Neuronal stem cell (in vitro differentiated cells): ENCODE measurements around the gene CKS1B.

Experiments
- DNase-seq: peaks from one replicate; pipeline ENCODE4 v3.0.0-alpha.2; 2013; ENCODE audit warnings: low spot score
- H2AFZ ChIP-seq: one replicate; pipeline ENCODE4 v1.6.1; 2013; ENCODE audit warnings: mild to moderate bottlenecking, low read length, inconsistent platforms
- H2AK5ac ChIP-seq: 2 replicates; pipeline ENCODE4 v1.6.1; 2013; ENCODE audit warnings: low read depth, mild to moderate bottlenecking, inconsistent platforms, low read length, moderate library complexity, mixed read lengths
- H2BK120ac ChIP-seq: 2 replicates; pipeline ENCODE4 v1.6.1; 2013; ENCODE audit warnings: low read depth, mild to moderate bottlenecking, inconsistent platforms, low read length, moderate library complexity, mixed read lengths
- H2BK12ac ChIP-seq: one replicate; pipeline ENCODE4 v1.6.1; 2013; ENCODE audit warnings: low read length, inconsistent platforms
- H2BK15ac ChIP-seq: 2 replicates; pipeline ENCODE4 v1.6.1; 2013; ENCODE audit warnings: mild to moderate bottlenecking, low read length, inconsistent platforms, mixed read lengths
- H2BK5ac ChIP-seq: one replicate; pipeline ENCODE4 v1.6.1; 2013; ENCODE audit warnings: inconsistent platforms, mild to moderate bottlenecking, low read length, moderate library complexity
- H3K14ac ChIP-seq: one replicate; pipeline ENCODE4 v1.6.1; 2013; ENCODE audit warnings: low read length, inconsistent platforms
- H3K18ac ChIP-seq: 2 replicates; pipeline ENCODE4 v1.6.1; 2013; ENCODE audit warnings: low read length, inconsistent platforms
- H3K23ac ChIP-seq: 2 replicates; pipeline ENCODE4 v1.6.1; 2013; ENCODE audit warnings: low read depth, mild to moderate bottlenecking, mixed read lengths, low read length, inconsistent platforms; ENCODE audit not compliant: poor library complexity
- H3K27ac ChIP-seq: replicated peaks from 3 replicates; pipeline ENCODE4 v1.5.1; 2013; ENCODE audit warnings: low read length, inconsistent platforms
- H3K27me3 ChIP-seq, 3 experiments: 2 replicates each; pipeline ENCODE4 v1.6.1; 2013; ENCODE audit warnings: low read length in 3 of 3, mild to moderate bottlenecking in 2 of 3, inconsistent platforms in 1 of 3, low read depth in 1 of 3, mixed read lengths in 1 of 3, moderate library complexity in 1 of 3; ENCODE audit not compliant: control insufficient read depth in 3 of 3, insufficient read depth in 3 of 3
- H3K36me3 ChIP-seq, 2 donors: replicated peaks in 1 of 2; 2 replicates each; pipeline ENCODE4 v1.6.1; 2013; ENCODE audit warnings: low read length in 2 of 2; ENCODE audit not compliant: control insufficient read depth in 2 of 2, insufficient read depth in 2 of 2
- H3K4ac ChIP-seq: 2 replicates; pipeline ENCODE4 v1.6.1; 2013; ENCODE audit warnings: inconsistent platforms, mild to moderate bottlenecking, low read length, moderate library complexity
- H3K4me1 ChIP-seq, 2 donors: 1 replicate in 1 of 2; 2 replicates in 1 of 2; pipeline ENCODE4 v1.6.1; 2013; ENCODE audit warnings: low read length in 2 of 2, low read depth in 1 of 2; ENCODE audit not compliant: control insufficient read depth in 2 of 2, insufficient read depth in 1 of 2
- H3K4me2 ChIP-seq: one replicate; pipeline ENCODE4 v1.6.1; 2013; ENCODE audit warnings: mild to moderate bottlenecking, low read length, inconsistent platforms; ENCODE audit not compliant: insufficient read depth, poor library complexity, severe bottlenecking
- H3K4me3 ChIP-seq, 2 donors: 2 replicates each; pipeline ENCODE4 v1.5.1; 2013; ENCODE audit warnings: low read length in 2 of 2, mild to moderate bottlenecking in 2 of 2, inconsistent platforms in 1 of 2, moderate library complexity in 1 of 2
- H3K79me1 ChIP-seq: one replicate; pipeline ENCODE4 v1.6.1; 2013; ENCODE audit warnings: low read depth, mild to moderate bottlenecking, inconsistent platforms, low read length, moderate library complexity
- H3K9ac ChIP-seq: one replicate; pipeline ENCODE4 v1.6.1; 2013; ENCODE audit warnings: mild to moderate bottlenecking, low read depth, low read length, inconsistent platforms; ENCODE audit not compliant: poor library complexity
- H3K9me3 ChIP-seq, 2 donors: replicated peaks in 1 of 2; 2 replicates each; pipeline versions ENCODE3 to v1.6.1; 2013; ENCODE audit warnings: low read length in 2 of 2, mild to moderate bottlenecking in 2 of 2, inconsistent platforms in 1 of 2, low read depth in 1 of 2, mixed read lengths in 1 of 2, moderate library complexity in 1 of 2; ENCODE audit not compliant: control insufficient read depth in 2 of 2, insufficient read depth in 1 of 2
- H4K8ac ChIP-seq: one replicate; pipeline ENCODE4 v1.6.1; 2013; ENCODE audit warnings: low read depth, mild to moderate bottlenecking, inconsistent platforms, low read length, moderate library complexity
- H4K91ac ChIP-seq: one replicate; pipeline ENCODE4 v1.6.1; 2013; ENCODE audit warnings: low read length, low read depth, mild to moderate bottlenecking, inconsistent platforms; ENCODE audit not compliant: poor library complexity
- WGBS, 2 donors: extraction: QIAGEN DNeasy Blood & Tissue Kit; methylation state at CpG; one replicate each; pipeline ENCODE4 v1.1.7; 2013; ENCODE audit warnings: missing lambda C conversion rate in 2 of 2, mixed read lengths in 1 of 2; ENCODE audit not compliant: insufficient read length in 2 of 2, insufficient replicate concordance in 1 of 2; ENCODE audit errors: extremely low coverage in 2 of 2; 5-methylcytosine and 5-hydroxymethylcytosine counted together

The CKS1B gene

DNA sequence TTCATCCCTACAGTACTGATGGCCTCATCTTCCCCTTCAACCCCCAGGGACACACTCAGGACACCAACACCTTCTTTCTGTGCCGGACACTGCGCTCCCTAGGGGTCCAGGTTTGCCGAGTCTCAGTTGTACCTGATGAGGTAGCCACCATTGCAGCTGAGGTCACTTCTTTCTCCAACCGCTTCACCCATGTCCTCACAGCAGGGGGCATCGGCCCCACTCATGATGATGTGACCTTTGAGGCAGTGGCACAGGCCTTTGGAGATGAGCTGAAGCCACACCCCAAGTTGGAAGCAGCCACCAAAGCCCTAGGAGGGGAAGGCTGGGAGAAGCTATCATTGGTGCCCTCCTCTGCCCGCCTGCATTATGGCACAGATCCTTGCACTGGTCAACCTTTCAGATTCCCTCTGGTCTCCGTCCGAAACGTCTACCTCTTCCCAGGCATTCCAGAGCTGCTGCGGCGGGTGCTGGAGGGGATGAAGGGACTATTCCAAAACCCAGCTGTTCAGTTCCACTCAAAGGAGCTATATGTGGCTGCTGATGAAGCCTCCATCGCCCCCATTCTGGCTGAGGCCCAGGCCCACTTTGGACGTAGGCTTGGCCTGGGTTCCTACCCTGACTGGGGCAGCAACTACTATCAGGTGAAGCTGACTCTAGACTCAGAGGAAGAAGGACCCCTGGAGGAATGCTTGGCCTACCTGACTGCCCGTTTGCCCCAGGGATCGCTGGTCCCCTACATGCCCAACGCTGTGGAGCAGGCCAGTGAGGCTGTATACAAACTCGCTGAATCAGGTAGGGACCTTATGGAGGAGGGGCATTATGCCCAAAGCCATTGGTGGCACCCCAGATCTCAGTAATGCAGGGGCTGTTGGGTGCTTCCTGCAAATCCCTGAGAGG is 13.8 kb downstream of the CKS1B start:
- Histone ChIP-seq H2AK5ac (no peak overlapping the region), H3K14ac (no peak overlapping the region), H3K4me2 (no peak overlapping the region), H3K4ac (no peak overlapping the region), H2BK15ac (no peak overlapping the region), H3K9me3 (no peaks in the 10 kb centered on the region), H3K4me3 (no peak overlapping the region), H2BK12ac (no peak overlapping the region), H3K79me1 (peaks cover 12% of the 10 kb centered on the region), H4K8ac (no peak overlapping the region), H2AFZ (no peak overlapping the region), H2BK5ac (no peak overlapping the region), H3K9ac (no peak overlapping the region), H3K27ac (no peak overlapping the region), H3K27me3 (no peaks in the 10 kb centered on the region), H2BK120ac (no peak overlapping the region), H3K4me1 (peaks cover 5 to 10% of the 10 kb centered on the region in 2 donors), H3K23ac (no peak overlapping the region), H4K91ac (no peak overlapping the region), H3K18ac (no peak overlapping the region), H3K36me3 (peaks cover 37 to 70% of the 10 kb centered on the region in 2 donors)
- no peak for DNase-seq
- WGBS, 2 donors, result no CpG with 5 or more reads among the region's 17 CpGs

GRCh38 chr1:154989195-154989860 is 14.8 kb downstream of the CKS1B start:
- no peak overlapping the region for H4K8ac ChIP-seq
- no peaks in the 10 kb centered on the region for H3K27me3 ChIP-seq

GRCh38 chr1:154990276-154990675 is 15.8 kb downstream of the CKS1B start:
- Histone ChIP-seq H3K14ac (no peak overlapping the region), H3K27ac (no peak overlapping the region), H4K8ac (no peak overlapping the region), H2BK5ac (peak overlapping the region; percentile 29), H2BK15ac (no peak overlapping the region), H3K27me3 (no peaks in the 10 kb centered on the region), H3K4ac (no peak overlapping the region), H2AK5ac (no peak overlapping the region), H4K91ac (no peak overlapping the region), H3K9me3 (no peaks in the 10 kb centered on the region), H3K18ac (no peak overlapping the region), H3K9ac (no peak overlapping the region), H3K36me3 (peaks cover 38 to 66% of the 10 kb centered on the region in 2 donors), H3K4me1 (peaks cover 6% of the 10 kb centered on the region in 2 donors), H3K4me3 (peak overlapping the region in 1 of 2 donors; percentile 4), H3K23ac (no peak overlapping the region), H2BK120ac (no peak overlapping the region), H2AFZ (no peak overlapping the region), H3K79me1 (peaks cover 5% of the 10 kb centered on the region), H3K4me2 (no peak overlapping the region), H2BK12ac (no peak overlapping the region)
- DNase-seq, result no peak
- WGBS, 2 donors, result no CpG with 5 or more reads among the region's 8 CpGs

More at GRCh38 chr1:154989195-154989860, 14.8 kb downstream of the CKS1B start:
- no peak overlapping the region for H3K4me3 ChIP-seq
- no peak overlapping the region for H2BK12ac ChIP-seq
- H2BK5ac ChIP-seq, result no peak overlapping the region
- peaks cover 7% of the 10 kb centered on the region for H3K79me1 ChIP-seq
- no peak overlapping the region for H4K91ac ChIP-seq
- H2AK5ac ChIP-seq, result no peak overlapping the region
- H2AFZ ChIP-seq, result no peak overlapping the region
- H3K23ac ChIP-seq, result no peak overlapping the region
- H3K9ac ChIP-seq, result no peak overlapping the region
- H3K9me3 ChIP-seq, result no peaks in the 10 kb centered on the region
- DNase-seq, result no peak
- no peak overlapping the region for H3K4me2 ChIP-seq
- WGBS, 2 donors, result no CpG with 5 or more reads among the region's 3 CpGs
- peaks cover 38 to 73% of the 10 kb centered on the region in 2 donors for H3K36me3 ChIP-seq
- H2BK15ac ChIP-seq, result no peak overlapping the region
- H3K14ac ChIP-seq, result no peak overlapping the region
- H3K4ac ChIP-seq, result no peak overlapping the region
- no peak overlapping the region for H2BK120ac ChIP-seq
- H3K27ac ChIP-seq, result no peak overlapping the region
- no peak overlapping the region for H3K18ac ChIP-seq
- peaks cover 6% of the 10 kb centered on the region in 2 donors for H3K4me1 ChIP-seq
